Astrocyte of the cerebellum (primary cell): ENCODE data around the gene S100P.

Experiments used
- DNase-seq: peaks from one replicate; pipeline ENCODE4 v3.0.0-alpha.2; 2011; ENCODE audit warnings: low read depth
- H3K4me3 ChIP-seq: 2 replicates; pipeline ENCODE4 v1.5.1; 2011; ENCODE audit warnings: mild to moderate bottlenecking, low read depth, low read length, moderate library complexity
- CTCF ChIP-seq: IDR thresholded peaks from 2 replicates; pipeline ENCODE4 v1.5.1; 2012; ENCODE audit warnings: low read length, low read depth, moderate library complexity, mild to moderate bottlenecking; ENCODE audit errors: missing control alignments
- in situ Hi-C: cut with HindIII; loops from 2 replicates; pipeline ENCODE4 v1.10.0; 2017; ENCODE audit warnings: low sequenced_read_pairs

S100P gene

GRCh38 chr4:6689506-6689960 is 4.1 kb upstream of the S100P start:
- in situ Hi-C loops = no loop called here
- TF ChIP-seq CTCF = no peak
- H3K4me3 ChIP-seq = no peak overlapping the region
- no peak for DNase-seq

- no peak overlapping the region for H3K4me3 ChIP-seq
- in situ Hi-C loops = no loop called here
- no peak for DNase-seq
- TF ChIP-seq CTCF = no peak
These were observed 1.3 kb upstream of the S100P start for GRCh38 chr4:6692379-6692778.

- no peak overlapping the region for H3K4me3 ChIP-seq
- in situ Hi-C loops = no loop called here
- DNase-seq = no peak
- no peak for TF ChIP-seq CTCF
These were observed 872 bp upstream of the S100P start for GRCh38 chr4:6692806-6693205.

- no peak overlapping the region for H3K4me3 ChIP-seq
- DNase-seq = no peak
- TF ChIP-seq CTCF = no peak
- in situ Hi-C loops = no loop called here
These were observed 661 bp downstream of the S100P start for GRCh38 chr4:6694177-6694901.

GRCh38 chr4:6695660-6696610 is 2.3 kb downstream of the S100P start:
- no peak for TF ChIP-seq CTCF
- in situ Hi-C loops = no loop called here
- DNase-seq = no peak
- H3K4me3 ChIP-seq = no peak overlapping the region

GRCh38 chr4:6696611-6697010 is 2.9 kb downstream of the S100P start:
- DNase-seq = no peak
- H3K4me3 ChIP-seq = no peak overlapping the region
- TF ChIP-seq CTCF = no peak
- in situ Hi-C loops = no loop called here
